ENCODE results near the gene MBNL2.

Gene MBNL2

DNA sequence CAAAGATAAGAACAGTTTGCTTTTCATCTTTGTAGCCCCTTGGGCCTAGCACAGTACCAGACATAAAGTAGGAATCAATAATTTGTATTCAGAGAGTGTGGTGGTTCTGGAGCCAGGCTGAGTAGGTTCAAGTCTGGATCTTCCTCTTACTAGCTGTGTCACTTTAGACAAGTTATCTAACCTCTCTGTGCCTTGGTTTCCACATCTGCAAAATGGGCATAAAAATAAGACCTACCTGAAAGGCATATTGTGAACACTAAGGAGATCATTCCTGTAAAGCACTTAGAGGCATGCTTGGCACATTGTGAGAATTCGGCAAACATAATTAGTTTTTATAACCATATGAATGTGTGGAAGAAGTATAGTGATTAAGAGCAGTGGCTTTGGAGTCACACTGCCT lies 95.8 kb downstream of the MBNL2 start:
- Histone ChIP-seq H3K9ac (ENCODE audit: low read length) (no peak overlapping the region), H3K27ac (ENCODE audit: low read depth, low read length) (no peak overlapping the region), H3K9me3 (ENCODE audit: insufficient read depth, low read length) (no peaks in the 10 kb centered on the region), H3K36me3 (ENCODE audit: low read length) (no peaks in the 10 kb centered on the region), H2AFZ (ENCODE audit: low read depth, low read length, severe bottlenecking) (no peak overlapping the region), H3F3A (ENCODE audit: insufficient read depth) (no peaks in the 10 kb centered on the region), H3K9me2 (replicated peaks; ENCODE audit: insufficient read depth, low read length) (no peaks in the 10 kb centered on the region), H3K27me3 (ENCODE audit: low read length) (no peaks in the 10 kb centered on the region), H3K4me3 (ENCODE audit: insufficient read depth, low read length, poor library complexity, severe bottlenecking) (no peak overlapping the region), H3K4me2 (ENCODE audit: low read depth, low read length, poor library complexity, severe bottlenecking) (no peak overlapping the region), H3K79me2 (ENCODE audit: insufficient read depth, low read length) (no peaks in the 10 kb centered on the region), H4K20me1 (ENCODE audit: low read depth, low read length) (no peaks in the 10 kb centered on the region)
- no peak for TF ChIP-seq EZH2phosphoT487 (conservative IDR thresholded peaks at IDR 0.05; ENCODE audit: low read length)
- TF ChIP-seq, protein P1, sequence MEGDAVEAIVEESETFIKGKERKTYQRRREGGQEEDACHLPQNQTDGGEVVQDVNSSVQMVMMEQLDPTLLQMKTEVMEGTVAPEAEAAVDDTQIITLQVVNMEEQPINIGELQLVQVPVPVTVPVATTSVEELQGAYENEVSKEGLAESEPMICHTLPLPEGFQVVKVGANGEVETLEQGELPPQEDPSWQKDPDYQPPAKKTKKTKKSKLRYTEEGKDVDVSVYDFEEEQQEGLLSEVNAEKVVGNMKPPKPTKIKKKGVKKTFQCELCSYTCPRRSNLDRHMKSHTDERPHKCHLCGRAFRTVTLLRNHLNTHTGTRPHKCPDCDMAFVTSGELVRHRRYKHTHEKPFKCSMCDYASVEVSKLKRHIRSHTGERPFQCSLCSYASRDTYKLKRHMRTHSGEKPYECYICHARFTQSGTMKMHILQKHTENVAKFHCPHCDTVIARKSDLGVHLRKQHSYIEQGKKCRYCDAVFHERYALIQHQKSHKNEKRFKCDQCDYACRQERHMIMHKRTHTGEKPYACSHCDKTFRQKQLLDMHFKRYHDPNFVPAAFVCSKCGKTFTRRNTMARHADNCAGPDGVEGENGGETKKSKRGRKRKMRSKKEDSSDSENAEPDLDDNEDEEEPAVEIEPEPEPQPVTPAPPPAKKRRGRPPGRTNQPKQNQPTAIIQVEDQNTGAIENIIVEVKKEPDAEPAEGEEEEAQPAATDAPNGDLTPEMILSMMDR (IDR thresholded peaks at IDR 0.05; ENCODE audit: insufficient read depth, low read length, poor library complexity, severe bottlenecking) = no peak

DNA sequence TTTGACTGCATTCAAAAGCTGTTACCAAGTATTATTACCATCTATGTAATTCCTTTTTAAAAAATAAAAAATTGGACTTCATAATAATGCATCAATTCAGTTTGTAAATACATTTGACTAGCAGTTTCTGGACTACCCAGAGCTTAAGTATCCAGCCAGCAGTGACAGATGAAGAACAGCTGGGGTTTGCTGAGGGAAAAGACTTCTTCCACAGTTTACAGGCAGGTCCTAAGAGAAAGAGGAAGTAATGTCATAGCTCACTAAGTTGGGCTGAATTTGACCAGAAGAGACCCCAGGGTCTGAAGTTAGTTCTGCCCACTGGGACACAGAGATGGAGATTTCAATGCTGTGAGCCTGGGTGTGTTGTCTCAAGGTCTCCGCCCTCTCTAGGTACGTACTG lies 96.4 kb downstream of the MBNL2 start:
- no peak overlapping the region for H3K4me2 ChIP-seq (ENCODE audit: low read depth, low read length, poor library complexity, severe bottlenecking)

DNA sequence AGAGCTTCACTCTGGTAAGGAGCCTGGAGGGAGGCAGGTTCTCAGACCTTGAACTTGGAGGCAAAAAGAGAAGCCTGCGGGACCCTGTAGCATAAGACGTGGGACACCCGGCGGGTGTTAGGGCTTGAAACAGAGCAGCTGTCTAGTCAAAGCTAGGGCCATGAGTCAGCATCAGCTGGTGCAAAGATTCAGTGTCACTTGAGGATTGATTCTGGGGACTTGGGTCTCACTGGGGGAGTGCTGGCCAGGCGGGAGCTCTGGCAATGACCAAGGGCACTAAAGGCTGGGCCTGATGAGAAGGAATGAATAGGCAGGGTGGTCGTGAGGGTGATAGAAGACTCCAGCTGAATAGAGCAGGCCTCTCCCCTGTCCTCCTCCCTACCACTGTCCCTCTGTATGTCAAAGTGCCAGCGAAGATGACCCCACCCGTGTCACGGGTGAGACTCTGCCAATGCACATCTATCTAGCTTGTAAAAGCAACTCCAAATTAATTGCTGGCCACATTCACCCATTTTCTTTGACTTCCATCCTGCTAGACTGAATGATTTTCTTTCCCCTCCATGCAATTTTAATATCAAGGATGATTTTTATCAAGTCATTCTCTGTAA lies 97.1 kb downstream of the MBNL2 start:
- Histone ChIP-seq H3K27me3 (ENCODE audit: low read length) (no peaks in the 10 kb centered on the region), H3K9me2 (replicated peaks; ENCODE audit: insufficient read depth, low read length) (no peaks in the 10 kb centered on the region), H3F3A (ENCODE audit: insufficient read depth) (no peaks in the 10 kb centered on the region), H3K4me2 (ENCODE audit: low read depth, low read length, poor library complexity, severe bottlenecking) (no peak overlapping the region), H3K36me3 (ENCODE audit: low read length) (no peaks in the 10 kb centered on the region), H4K20me1 (ENCODE audit: low read depth, low read length) (no peaks in the 10 kb centered on the region), H3K27ac (ENCODE audit: low read depth, low read length) (no peak overlapping the region), H3K9ac (ENCODE audit: low read length) (no peak overlapping the region), H3K79me2 (ENCODE audit: insufficient read depth, low read length) (no peaks in the 10 kb centered on the region), H3K4me3 (ENCODE audit: insufficient read depth, low read length, poor library complexity, severe bottlenecking) (no peak overlapping the region), H2AFZ (ENCODE audit: low read depth, low read length, severe bottlenecking) (no peak overlapping the region), H3K9me3 (ENCODE audit: insufficient read depth, low read length) (no peaks in the 10 kb centered on the region)
- TF ChIP-seq, protein P1 (IDR thresholded peaks at IDR 0.05; ENCODE audit: insufficient read depth, low read length, poor library complexity, severe bottlenecking) = no peak
- TF ChIP-seq EZH2phosphoT487 (conservative IDR thresholded peaks at IDR 0.05; ENCODE audit: low read length) = no peak

More for the DNA sequence above, 96.4 kb downstream of the MBNL2 start:
- H3F3A ChIP-seq (ENCODE audit: insufficient read depth) = no peaks in the 10 kb centered on the region
- H3K4me3 ChIP-seq (ENCODE audit: insufficient read depth, low read length, poor library complexity, severe bottlenecking) = no peak overlapping the region
- H3K9me2 ChIP-seq (replicated peaks; ENCODE audit: insufficient read depth, low read length) = no peaks in the 10 kb centered on the region
- H3K36me3 ChIP-seq (ENCODE audit: low read length) = no peaks in the 10 kb centered on the region
- no peaks in the 10 kb centered on the region for H3K79me2 ChIP-seq (ENCODE audit: insufficient read depth, low read length)
- no peak overlapping the region for H3K9ac ChIP-seq (ENCODE audit: low read length)
- no peak for TF ChIP-seq EZH2phosphoT487 (conservative IDR thresholded peaks at IDR 0.05; ENCODE audit: low read length)
- TF ChIP-seq, protein P1 (IDR thresholded peaks at IDR 0.05; ENCODE audit: insufficient read depth, low read length, poor library complexity, severe bottlenecking) = no peak
- H2AFZ ChIP-seq (ENCODE audit: low read depth, low read length, severe bottlenecking) = no peak overlapping the region
- H4K20me1 ChIP-seq (ENCODE audit: low read depth, low read length) = no peaks in the 10 kb centered on the region
- no peaks in the 10 kb centered on the region for H3K27me3 ChIP-seq (ENCODE audit: low read length)
- H3K9me3 ChIP-seq (ENCODE audit: insufficient read depth, low read length) = no peaks in the 10 kb centered on the region
- H3K27ac ChIP-seq (ENCODE audit: low read depth, low read length) = no peak overlapping the region
